Dendritic cell treated with granulocyte-macrophage colony-stimulating factor and Interleukin-4, amounts not matched to agents 40 ng/mL and 50 ng/mL, for 4 days (primary cell): ENCODE results near the gene DAAM2.

ENCODE experiments used
- H3K27ac Mint-ChIP-seq: one replicate; pipeline ENCODE4 v1.8.0; 2022; ENCODE audit warnings: mild to moderate bottlenecking, mixed read lengths
- H3K27me3 Mint-ChIP-seq: one replicate; pipeline ENCODE4 v1.8.0; 2022; ENCODE audit warnings: mild to moderate bottlenecking, mixed read lengths
- H3K36me3 Mint-ChIP-seq: one replicate; pipeline ENCODE4 v1.8.0; 2022; ENCODE audit warnings: low read depth, mixed read lengths
- H3K4me1 Mint-ChIP-seq: one replicate; pipeline ENCODE4 v1.8.0; 2022; ENCODE audit warnings: low read depth, mixed read lengths
- H3K4me3 Mint-ChIP-seq: one replicate; pipeline ENCODE4 v1.8.0; 2022; ENCODE audit warnings: mild to moderate bottlenecking, moderate library complexity, mixed read lengths
- H3K9me3 Mint-ChIP-seq: one replicate; pipeline ENCODE4 v1.8.0; 2022; ENCODE audit warnings: mixed read lengths
- intact Hi-C: fragments of 100-400 bp; cut with micrococcal nuclease; formaldehyde crosslinking; loops from one replicate; pipeline ENCODE4 v1.15.0; 2022

Gene DAAM2

GRCh38 chr6:39929039-39929732 lies 137.0 kb downstream of the DAAM2 start:
- peaks cover 19% of the 10 kb centered on the region for H3K27me3 Mint-ChIP-seq
- no peak overlapping the region for H3K4me3 Mint-ChIP-seq
- no peaks in the 10 kb centered on the region for H3K9me3 Mint-ChIP-seq
- H3K27ac Mint-ChIP-seq: no peak overlapping the region
- no peaks in the 10 kb centered on the region for H3K36me3 Mint-ChIP-seq
- no peaks in the 10 kb centered on the region for H3K4me1 Mint-ChIP-seq
- intact Hi-C loops: no loop called here

GRCh38 chr6:39929733-39930461 lies 137.7 kb downstream of the DAAM2 start:
- no peak overlapping the region for H3K27ac Mint-ChIP-seq
- intact Hi-C loops: no loop called here
- peaks cover 5% of the 10 kb centered on the region for H3K4me1 Mint-ChIP-seq

GRCh38 chr6:39930540-39930939 lies 138.4 kb downstream of the DAAM2 start:
- intact Hi-C loops: no loop called here
- no peaks in the 10 kb centered on the region for H3K36me3 Mint-ChIP-seq
- H3K4me1 Mint-ChIP-seq: peaks cover 5% of the 10 kb centered on the region
- no peaks in the 10 kb centered on the region for H3K9me3 Mint-ChIP-seq
- no peak overlapping the region for H3K27ac Mint-ChIP-seq
- peaks cover 27% of the 10 kb centered on the region for H3K27me3 Mint-ChIP-seq
- H3K4me3 Mint-ChIP-seq: no peak overlapping the region

More at GRCh38 chr6:39929733-39930461, 137.7 kb downstream of the DAAM2 start:
- no peaks in the 10 kb centered on the region for H3K36me3 Mint-ChIP-seq
- no peaks in the 10 kb centered on the region for H3K9me3 Mint-ChIP-seq
- no peak overlapping the region for H3K4me3 Mint-ChIP-seq
- peaks cover 21% of the 10 kb centered on the region for H3K27me3 Mint-ChIP-seq

- intact Hi-C loops: no loop called here
- Mint-ChIP-seq H3K36me3 (no peaks in the 10 kb centered on the region), H3K27ac (no peak overlapping the region), H3K27me3 (peaks cover 34% of the 10 kb centered on the region), H3K9me3 (no peaks in the 10 kb centered on the region), H3K4me3 (no peak overlapping the region), H3K4me1 (peaks cover 5% of the 10 kb centered on the region)
Measured at GRCh38 chr6:39931607-39932006, 139.4 kb downstream of the DAAM2 start.

- Mint-ChIP-seq H3K36me3 (no peaks in the 10 kb centered on the region), H3K27ac (no peak overlapping the region), H3K4me1 (peaks cover 5% of the 10 kb centered on the region), H3K27me3 (peaks cover 39% of the 10 kb centered on the region), H3K4me3 (no peak overlapping the region), H3K9me3 (no peaks in the 10 kb centered on the region)
- intact Hi-C loops: no loop called here
Measured at GRCh38 chr6:39932386-39932910, 140.3 kb downstream of the DAAM2 start.

- no peaks in the 10 kb centered on the region for H3K9me3 Mint-ChIP-seq
- H3K27ac Mint-ChIP-seq: no peak overlapping the region
- H3K36me3 Mint-ChIP-seq: no peaks in the 10 kb centered on the region
- intact Hi-C loops: no loop called here
- H3K4me1 Mint-ChIP-seq: peaks cover 5% of the 10 kb centered on the region
- H3K27me3 Mint-ChIP-seq: peaks cover 41% of the 10 kb centered on the region
- peak overlapping the region; percentile 24 for H3K4me3 Mint-ChIP-seq
Measured at GRCh38 chr6:39933669-39934130, 141.5 kb downstream of the DAAM2 start.

GRCh38 chr6:39934131-39934757 lies 142.1 kb downstream of the DAAM2 start, which contains the start of gene MOCS1:
Gene MOCS1 (minus strand): TSS chr6:39934462. CDS start chr6:39934417, 45 bp downstream.
- no peaks in the 10 kb centered on the region for H3K36me3 Mint-ChIP-seq
- peak within 1 kb of the TSS; percentile 55 for H3K4me3 Mint-ChIP-seq
- no peaks in the 10 kb centered on the region for H3K9me3 Mint-ChIP-seq
- peaks cover 5% of the 10 kb centered on the region for H3K4me1 Mint-ChIP-seq
- H3K27ac Mint-ChIP-seq: no peak within 1 kb of the TSS
- intact Hi-C loops: no loop called here
- peaks cover 41% of the 10 kb centered on the region for H3K27me3 Mint-ChIP-seq

GRCh38 chr6:39935241-39935640 lies 143.1 kb downstream of the DAAM2 start:
- H3K36me3 Mint-ChIP-seq: no peaks in the 10 kb centered on the region
- intact Hi-C loops: no loop called here
- peaks cover 5% of the 10 kb centered on the region for H3K4me1 Mint-ChIP-seq
- H3K27ac Mint-ChIP-seq: no peak overlapping the region
- H3K4me3 Mint-ChIP-seq: no peak overlapping the region
- no peaks in the 10 kb centered on the region for H3K9me3 Mint-ChIP-seq
- H3K27me3 Mint-ChIP-seq: peaks cover 41% of the 10 kb centered on the region

GRCh38 chr6:39936857-39937256 lies 144.7 kb downstream of the DAAM2 start:
- peaks cover 38% of the 10 kb centered on the region for H3K27me3 Mint-ChIP-seq
- peaks cover 5% of the 10 kb centered on the region for H3K4me1 Mint-ChIP-seq
- H3K36me3 Mint-ChIP-seq: no peaks in the 10 kb centered on the region

GRCh38 chr6:39937686-39938333 lies 145.6 kb downstream of the DAAM2 start:
- H3K27ac Mint-ChIP-seq: no peak overlapping the region
- peaks cover 5% of the 10 kb centered on the region for H3K4me1 Mint-ChIP-seq
- H3K27me3 Mint-ChIP-seq: peaks cover 34% of the 10 kb centered on the region
- H3K4me3 Mint-ChIP-seq: no peak overlapping the region
- H3K36me3 Mint-ChIP-seq: no peaks in the 10 kb centered on the region
- H3K9me3 Mint-ChIP-seq: no peaks in the 10 kb centered on the region
- intact Hi-C loops: no loop called here

More at GRCh38 chr6:39936857-39937256, 144.7 kb downstream of the DAAM2 start:
- no peaks in the 10 kb centered on the region for H3K9me3 Mint-ChIP-seq
- no peak overlapping the region for H3K4me3 Mint-ChIP-seq
- intact Hi-C loops: no loop called here
- no peak overlapping the region for H3K27ac Mint-ChIP-seq

- intact Hi-C loops: no loop called here
- peaks cover 22% of the 10 kb centered on the region for H3K27me3 Mint-ChIP-seq
- H3K4me3 Mint-ChIP-seq: no peak overlapping the region
- peaks cover 5% of the 10 kb centered on the region for H3K4me1 Mint-ChIP-seq
- no peaks in the 10 kb centered on the region for H3K9me3 Mint-ChIP-seq
- no peaks in the 10 kb centered on the region for H3K36me3 Mint-ChIP-seq
- H3K27ac Mint-ChIP-seq: no peak overlapping the region
Measured at GRCh38 chr6:39938773-39939654, 146.8 kb downstream of the DAAM2 start.

- intact Hi-C loops: no loop called here
- no peaks in the 10 kb centered on the region for H3K4me1 Mint-ChIP-seq
- H3K27ac Mint-ChIP-seq: no peak overlapping the region
- H3K36me3 Mint-ChIP-seq: no peaks in the 10 kb centered on the region
- no peak overlapping the region for H3K4me3 Mint-ChIP-seq
- H3K27me3 Mint-ChIP-seq: peaks cover 7% of the 10 kb centered on the region
- H3K9me3 Mint-ChIP-seq: no peaks in the 10 kb centered on the region
Measured at GRCh38 chr6:39941138-39941537, 149.0 kb downstream of the DAAM2 start.

- Mint-ChIP-seq H3K4me3 (no peak overlapping the region), H3K27me3 (peaks cover 6% of the 10 kb centered on the region), H3K9me3 (no peaks in the 10 kb centered on the region), H3K4me1 (no peaks in the 10 kb centered on the region), H3K36me3 (no peaks in the 10 kb centered on the region), H3K27ac (no peak overlapping the region)
- intact Hi-C loops: no loop called here
Measured at GRCh38 chr6:39941820-39942219, 149.6 kb downstream of the DAAM2 start.
